Measurements from ENCODE around the gene ATP5MG.

GRCh38 chr11:118373871-118374270, 27.5 kb upstream of the ATP5MG start:
- TF ChIP-seq CTCF (IDR thresholded peaks at IDR 0.05) = no peak
- no peak for TF ChIP-seq POLR2A (IDR thresholded peaks at IDR 0.05)

Data from uterus (tissue), 2 donors.